Activated T-helper 2 cell treated with anti-CD3 and anti-CD28 coated beads, Interferon-gamma antibody, Interleukin-2, Interleukin-4, amounts not matched to agents 10 μg/mL and 5 μg/mL and 100 μg/mL, durations not matched to agents 14 hours and 24 hours and 36 hours (primary cell): ENCODE results near the gene KLF13. TPM values are rescaled to one million over a fixed set of nuclear protein-coding genes. Genes with fewer than 3 reads are reported as not detected.

Experiments used
- DNase-seq: peaks from one replicate; pipeline ENCODE4 v3.0.0; 2021; ENCODE audit warnings: low spot score
- H3K27ac Mint-ChIP-seq: one replicate; pipeline ENCODE4 v1.8.0; 2021; ENCODE audit warnings: mixed read lengths
- H3K27me3 Mint-ChIP-seq: one replicate; pipeline ENCODE4 v1.8.0; 2021; ENCODE audit warnings: low read depth, mixed read lengths
- H3K36me3 Mint-ChIP-seq: one replicate; pipeline ENCODE4 v1.8.0; 2021; ENCODE audit warnings: low read depth, mixed read lengths
- H3K4me1 Mint-ChIP-seq: one replicate; pipeline ENCODE4 v1.8.0; 2021; ENCODE audit warnings: low read depth, mixed read lengths
- H3K4me3 Mint-ChIP-seq: one replicate; pipeline ENCODE4 v1.8.0; 2021; ENCODE audit warnings: low read depth, mild to moderate bottlenecking, moderate library complexity, mixed read lengths
- H3K9me3 Mint-ChIP-seq: one replicate; pipeline ENCODE4 v1.8.0; 2021; ENCODE audit warnings: mixed read lengths
- intact Hi-C: fragments of 100-400 bp; cut with micrococcal nuclease; formaldehyde crosslinking; loops from one replicate; pipeline ENCODE4 v1.15.1; 2023
- total RNA-seq: library from RNA; stranded (reverse); gene quantifications from 2 replicates; pipeline ENCODE4 v1.2.3, GENCODE V29; 2022

The KLF13 gene
- total RNA-seq, 1 donor from 2014 or later, result 127 TPM

- intact Hi-C loops, result no loop called here
- no peak for DNase-seq
- Mint-ChIP-seq H3K27ac (no peak overlapping the region), H3K4me3 (no peak overlapping the region), H3K36me3 (peaks cover 47% of the 10 kb centered on the region), H3K4me1 (peaks cover 81% of the 10 kb centered on the region), H3K27me3 (no peaks in the 10 kb centered on the region), H3K9me3 (no peaks in the 10 kb centered on the region)
Observed at GRCh38 chr15:31333119-31333518, 6.5 kb downstream of the KLF13 start.

- Mint-ChIP-seq H3K4me1 (peaks cover 86% of the 10 kb centered on the region), H3K4me3 (no peak overlapping the region), H3K27me3 (no peaks in the 10 kb centered on the region), H3K27ac (no peak overlapping the region), H3K9me3 (no peaks in the 10 kb centered on the region), H3K36me3 (peaks cover 44% of the 10 kb centered on the region)
- intact Hi-C loops, result no loop called here
- DNase-seq, result no peak
Observed at GRCh38 chr15:31333820-31334219, 7.2 kb downstream of the KLF13 start.

- H3K4me3 Mint-ChIP-seq, result no peak overlapping the region
- H3K36me3 Mint-ChIP-seq, result peaks cover 39% of the 10 kb centered on the region
- H3K27me3 Mint-ChIP-seq, result no peaks in the 10 kb centered on the region
- H3K27ac Mint-ChIP-seq, result peak overlapping the region; percentile 46
- no peaks in the 10 kb centered on the region for H3K9me3 Mint-ChIP-seq
- no peak for DNase-seq
- H3K4me1 Mint-ChIP-seq, result peaks cover 84% of the 10 kb centered on the region
- intact Hi-C loops, result no loop called here
Observed at GRCh38 chr15:31335989-31336592, 9.5 kb downstream of the KLF13 start.

- H3K9me3 Mint-ChIP-seq, result no peaks in the 10 kb centered on the region
- no peak for DNase-seq
- intact Hi-C loops, result no loop called here
- no peak overlapping the region for H3K4me3 Mint-ChIP-seq
- H3K4me1 Mint-ChIP-seq, result peaks cover 80% of the 10 kb centered on the region
- peaks cover 33% of the 10 kb centered on the region for H3K36me3 Mint-ChIP-seq
- H3K27me3 Mint-ChIP-seq, result no peaks in the 10 kb centered on the region
- peak overlapping the region; percentile 51 for H3K27ac Mint-ChIP-seq
Observed at GRCh38 chr15:31336593-31337295, 10.1 kb downstream of the KLF13 start.

- Mint-ChIP-seq H3K27ac (peak overlapping the region; percentile 51), H3K9me3 (no peaks in the 10 kb centered on the region), H3K27me3 (no peaks in the 10 kb centered on the region), H3K4me3 (no peak overlapping the region), H3K4me1 (peaks cover 80% of the 10 kb centered on the region), H3K36me3 (peaks cover 32% of the 10 kb centered on the region)
- DNase-seq, result no peak
- intact Hi-C loops, result no loop called here
Observed at GRCh38 chr15:31337352-31338031, 10.9 kb downstream of the KLF13 start.

- DNase-seq, result no peak
- peak overlapping the region; percentile 74 for H3K27ac Mint-ChIP-seq
- peaks cover 38% of the 10 kb centered on the region for H3K36me3 Mint-ChIP-seq
- no peaks in the 10 kb centered on the region for H3K9me3 Mint-ChIP-seq
- H3K4me1 Mint-ChIP-seq, result peaks cover 82% of the 10 kb centered on the region
- peak overlapping the region; percentile 14 for H3K4me3 Mint-ChIP-seq
- intact Hi-C loops, result no loop called here
- H3K27me3 Mint-ChIP-seq, result no peaks in the 10 kb centered on the region
Observed at GRCh38 chr15:31338318-31338878, 11.8 kb downstream of the KLF13 start.

GRCh38 chr15:31338879-31339557 is 12.4 kb downstream of the KLF13 start:
- Mint-ChIP-seq H3K36me3 (peaks cover 38% of the 10 kb centered on the region), H3K27ac (peak overlapping the region; percentile 74), H3K4me1 (peaks cover 83% of the 10 kb centered on the region), H3K27me3 (no peaks in the 10 kb centered on the region), H3K9me3 (no peaks in the 10 kb centered on the region), H3K4me3 (no peak overlapping the region)
- intact Hi-C loops, result loop anchor here (1.0 kb wide), 1 partner anchor 11 kb away; no protein-coding TSS in a partner anchor
- no peak for DNase-seq

- Mint-ChIP-seq H3K4me1 (peaks cover 87% of the 10 kb centered on the region), H3K36me3 (peaks cover 38% of the 10 kb centered on the region), H3K27me3 (no peaks in the 10 kb centered on the region), H3K27ac (peak overlapping the region; percentile 71), H3K9me3 (no peaks in the 10 kb centered on the region), H3K4me3 (no peak overlapping the region)
- intact Hi-C loops, result loop anchor here (1.0 kb wide), 1 partner anchor 11 kb away; no protein-coding TSS in a partner anchor
- no peak for DNase-seq
Observed at GRCh38 chr15:31339558-31339895, 12.9 kb downstream of the KLF13 start.

- peak overlapping the region; percentile 71 for H3K27ac Mint-ChIP-seq
- H3K4me3 Mint-ChIP-seq, result no peak overlapping the region
- DNase-seq, result no peak
- intact Hi-C loops, result no loop called here
- H3K27me3 Mint-ChIP-seq, result no peaks in the 10 kb centered on the region
- H3K36me3 Mint-ChIP-seq, result peaks cover 32% of the 10 kb centered on the region
- H3K9me3 Mint-ChIP-seq, result no peaks in the 10 kb centered on the region
- peaks cover 87% of the 10 kb centered on the region for H3K4me1 Mint-ChIP-seq
Observed at GRCh38 chr15:31340047-31340446, 13.4 kb downstream of the KLF13 start.

GRCh38 chr15:31340592-31340991 is 14.0 kb downstream of the KLF13 start:
- Mint-ChIP-seq H3K4me1 (peaks cover 89% of the 10 kb centered on the region), H3K36me3 (peaks cover 30% of the 10 kb centered on the region), H3K4me3 (peak overlapping the region; percentile 27), H3K27ac (peak overlapping the region; percentile 71), H3K27me3 (no peaks in the 10 kb centered on the region), H3K9me3 (no peaks in the 10 kb centered on the region)
- intact Hi-C loops, result no loop called here
- no peak for DNase-seq

GRCh38 chr15:31341071-31341470 is 14.4 kb downstream of the KLF13 start:
- intact Hi-C loops, result no loop called here
- peak overlapping the region; percentile 71 for H3K27ac Mint-ChIP-seq
- H3K9me3 Mint-ChIP-seq, result no peaks in the 10 kb centered on the region
- no peak overlapping the region for H3K4me3 Mint-ChIP-seq
- H3K36me3 Mint-ChIP-seq, result peaks cover 34% of the 10 kb centered on the region
- H3K4me1 Mint-ChIP-seq, result peaks cover 90% of the 10 kb centered on the region
- DNase-seq, result no peak
- no peaks in the 10 kb centered on the region for H3K27me3 Mint-ChIP-seq

GRCh38 chr15:31341496-31342195 is 15.0 kb downstream of the KLF13 start:
- Mint-ChIP-seq H3K4me3 (peak overlapping the region; percentile 42), H3K27ac (peak overlapping the region; percentile 88), H3K36me3 (peaks cover 40% of the 10 kb centered on the region), H3K9me3 (no peaks in the 10 kb centered on the region), H3K4me1 (peaks cover 90% of the 10 kb centered on the region), H3K27me3 (no peaks in the 10 kb centered on the region)
- intact Hi-C loops, result no loop called here
- no peak for DNase-seq
